Hepatocyte (in vitro differentiated cells): ENCODE results near the gene CEP131.

Experiments
- EZH2 ChIP-seq: fragments of 200-600 bp; sonication (generic); IDR thresholded peaks from 2 replicates; pipeline ENCODE4 v1.6.1; 2016; ENCODE audit warnings: antibody characterized with exemption, mild to moderate bottlenecking, borderline replicate concordance
- EZH2phosphoT487 ChIP-seq: fragments of 200-600 bp; sonication (generic); IDR thresholded peaks from one replicate; pipeline ENCODE4 v1.6.1; 2018; ENCODE audit warnings: antibody characterized with exemption, mild to moderate bottlenecking, low read depth, moderate library complexity; ENCODE audit not compliant: unreplicated experiment, severe bottlenecking
- TF ChIP-seq, protein P1 (sequence below): fragments of 200-600 bp; sonication (generic); IDR thresholded peaks from 2 replicates; pipeline ENCODE4 v1.5.1; 2016; ENCODE audit warnings: antibody characterized with exemption, mild to moderate bottlenecking; ENCODE audit not compliant: poor library complexity

DNA sequence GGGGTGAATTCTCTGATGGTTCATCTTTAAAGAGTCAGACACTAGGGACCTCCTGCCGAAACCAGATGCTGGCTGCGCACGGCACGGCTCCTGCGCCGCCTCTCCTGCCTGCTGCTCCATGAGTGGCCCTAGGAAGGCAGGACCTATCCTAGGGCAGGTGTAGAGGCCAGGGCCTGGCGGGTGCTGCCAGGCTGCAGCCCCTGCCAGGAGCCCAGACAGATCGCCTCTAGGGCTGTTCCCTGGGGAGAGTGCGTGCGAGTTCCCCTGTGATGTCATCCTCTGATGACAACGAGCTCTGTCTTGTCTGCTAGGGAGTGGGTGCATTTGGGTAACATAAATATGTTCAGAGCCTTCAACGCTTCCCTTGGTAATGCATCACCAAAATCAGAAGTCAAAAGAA lies 48.5 kb upstream of the CEP131 start:
- TF ChIP-seq, protein P1, sequence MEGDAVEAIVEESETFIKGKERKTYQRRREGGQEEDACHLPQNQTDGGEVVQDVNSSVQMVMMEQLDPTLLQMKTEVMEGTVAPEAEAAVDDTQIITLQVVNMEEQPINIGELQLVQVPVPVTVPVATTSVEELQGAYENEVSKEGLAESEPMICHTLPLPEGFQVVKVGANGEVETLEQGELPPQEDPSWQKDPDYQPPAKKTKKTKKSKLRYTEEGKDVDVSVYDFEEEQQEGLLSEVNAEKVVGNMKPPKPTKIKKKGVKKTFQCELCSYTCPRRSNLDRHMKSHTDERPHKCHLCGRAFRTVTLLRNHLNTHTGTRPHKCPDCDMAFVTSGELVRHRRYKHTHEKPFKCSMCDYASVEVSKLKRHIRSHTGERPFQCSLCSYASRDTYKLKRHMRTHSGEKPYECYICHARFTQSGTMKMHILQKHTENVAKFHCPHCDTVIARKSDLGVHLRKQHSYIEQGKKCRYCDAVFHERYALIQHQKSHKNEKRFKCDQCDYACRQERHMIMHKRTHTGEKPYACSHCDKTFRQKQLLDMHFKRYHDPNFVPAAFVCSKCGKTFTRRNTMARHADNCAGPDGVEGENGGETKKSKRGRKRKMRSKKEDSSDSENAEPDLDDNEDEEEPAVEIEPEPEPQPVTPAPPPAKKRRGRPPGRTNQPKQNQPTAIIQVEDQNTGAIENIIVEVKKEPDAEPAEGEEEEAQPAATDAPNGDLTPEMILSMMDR: no peak
- TF ChIP-seq EZH2 (no peak), EZH2phosphoT487 (no peak)
